ENCODE measurements around the gene TSPO2. TPM values are rescaled to one million over a fixed set of nuclear protein-coding genes. Genes with fewer than 3 reads are reported as not detected.

TSPO2 gene
- total RNA-seq, 1 experiment from 2014 or later, result not detected

- Histone ChIP-seq H3K9me2 (ENCODE audit: insufficient read depth) (no peaks in the 10 kb centered on the region), H3K4me3 (replicated peaks in 1 of 2; ENCODE audit: low read depth in 1 of 2, low read length in 2 of 2) (no peak overlapping the region), H3K79me2 (ENCODE audit: insufficient read depth, low read length) (no peaks in the 10 kb centered on the region), H3K4me2 (ENCODE audit: low read length) (no peak overlapping the region), H3K27ac (ENCODE audit: low read depth, low read length) (no peak overlapping the region), H3K4me1 (ENCODE audit: control insufficient read depth in 1 of 2, insufficient read depth in 2 of 2, low read length in 2 of 2) (peaks cover 30 to 47% of the 10 kb centered on the region in 2 experiments), H3K9ac (ENCODE audit: low read length) (no peak overlapping the region), H3K27me3 (ENCODE audit: insufficient read depth, low read length) (no peaks in the 10 kb centered on the region), H3K9me3 (ENCODE audit: control insufficient read depth in 1 of 2, insufficient read depth in 1 of 2, low read depth in 1 of 2, low read length in 2 of 2) (no peaks in the 10 kb centered on the region), H4K20me1 (ENCODE audit: insufficient read depth) (no peaks in the 10 kb centered on the region), H2AFZ (ENCODE audit: low read depth, low read length, poor library complexity, severe bottlenecking) (no peak overlapping the region), H3K36me3 (ENCODE audit: control insufficient read depth in 1 of 2, insufficient read depth in 2 of 2, low read length in 2 of 2) (no peaks in the 10 kb centered on the region)
- TF ChIP-seq POLR2A (IDR thresholded peaks at IDR 0.05; ENCODE audit: borderline replicate concordance, extremely low read depth, insufficient read depth, insufficient read length) (no peak), CTCF (IDR thresholded peaks at IDR 0.05 in 2 of 3, conservative IDR thresholded peaks at IDR 0.05 in 1 of 3; ENCODE audit: borderline replicate concordance in 1 of 3, insufficient read depth in 1 of 3, low read depth in 2 of 3, low read length in 2 of 3) (peak in 2 of 3 experiments; percentile 51 to 54; a peak in 4 of 6 replicates)
- intact Hi-C loops (cut with micrococcal nuclease), result no loop called here
- peak; percentile 36 for DNase-seq (ENCODE audit: low read depth, low spot score)
- no TSS peak for BruUV-seq (replicated peaks)
- RAD21 ChIA-PET (ENCODE audit: low non-redundant PET in 1 of 2, low total read pairs in 2 of 2, uncharacterized antibody in 2 of 2, unreplicated experiment in 2 of 2), result interaction anchor here in 1 of 2 experiments (0.7 kb wide), 1 partner anchor 63 kb away, joined by 4 read pairs; no protein-coding TSS in a partner anchor
- CTCF ChIA-PET, result interaction anchor here (1.0 to 2.1 kb wide), 3 partner anchors 9 to 29 kb away, joined by 3 to 12 read pairs (median 4); no protein-coding TSS in a partner anchor
- peak; percentile 71 for ATAC-seq
- POLR2A ChIA-PET, result interaction anchor here (1.1 kb wide), 1 partner anchor 29 kb away, joined by 3 read pairs; no protein-coding TSS in a partner anchor
Measured at GRCh38 chr6:40999569-40999968, 42.7 kb upstream of the TSPO2 start.

GRCh38 chr6:41000248-41000647, 42.0 kb upstream of the TSPO2 start:
- TF ChIP-seq SIN3A (IDR thresholded peaks at IDR 0.05; ENCODE audit: low read depth), result no peak
- TF ChIP-seq JUND (IDR thresholded peaks at IDR 0.05), result no peak
- H3K27me3 ChIP-seq (ENCODE audit: insufficient read depth, low read length), result no peaks in the 10 kb centered on the region
- H3K4me3 ChIP-seq (replicated peaks in 1 of 2; ENCODE audit: low read depth in 1 of 2, low read length in 2 of 2), result no peak overlapping the region
- ATAC-seq (no peak), DNase-seq (ENCODE audit: low read depth, low spot score) (no peak)
- no peaks in the 10 kb centered on the region for H3K9me2 ChIP-seq (ENCODE audit: insufficient read depth)
- no peak overlapping the region for H3K27ac ChIP-seq (ENCODE audit: low read depth, low read length)
- ChIA-PET CTCF (interaction anchor here (1.1 kb wide), 1 partner anchor 19 kb away, joined by 3 read pairs; no protein-coding TSS in a partner anchor), POLR2A (no interaction called here), RAD21 (ENCODE audit: low non-redundant PET in 1 of 2, low total read pairs in 2 of 2, uncharacterized antibody in 2 of 2, unreplicated experiment in 2 of 2) (no interaction called here)
- no peaks in the 10 kb centered on the region for H3K79me2 ChIP-seq (ENCODE audit: insufficient read depth, low read length)
- H3K4me2 ChIP-seq (ENCODE audit: low read length), result no peak overlapping the region
- no peaks in the 10 kb centered on the region for H3K36me3 ChIP-seq (ENCODE audit: control insufficient read depth in 1 of 2, insufficient read depth in 2 of 2, low read length in 2 of 2)
- intact Hi-C loops (cut with micrococcal nuclease), result no loop called here
- H3K4me1 ChIP-seq (ENCODE audit: control insufficient read depth in 1 of 2, insufficient read depth in 2 of 2, low read length in 2 of 2), result peaks cover 30 to 47% of the 10 kb centered on the region in 2 experiments
- H3K9me3 ChIP-seq (ENCODE audit: control insufficient read depth in 1 of 2, insufficient read depth in 1 of 2, low read depth in 1 of 2, low read length in 2 of 2), result no peaks in the 10 kb centered on the region
- no TSS peak for BruUV-seq (replicated peaks)
- no peaks in the 10 kb centered on the region for H4K20me1 ChIP-seq (ENCODE audit: insufficient read depth)
- H2AFZ ChIP-seq (ENCODE audit: low read depth, low read length, poor library complexity, severe bottlenecking), result no peak overlapping the region
- H3K9ac ChIP-seq (ENCODE audit: low read length), result no peak overlapping the region
